ENCODE measurements around the gene SERPINC1.
A peak's percentile ranks its signal among the peaks of the same experiment; 100 is the strongest.
"Not testable (repeated sequence)": the region's sequence is repeated elsewhere in the genome, so short reads cannot be mapped to it uniquely, and the experiment has no call there.

Gene SERPINC1

DNA sequence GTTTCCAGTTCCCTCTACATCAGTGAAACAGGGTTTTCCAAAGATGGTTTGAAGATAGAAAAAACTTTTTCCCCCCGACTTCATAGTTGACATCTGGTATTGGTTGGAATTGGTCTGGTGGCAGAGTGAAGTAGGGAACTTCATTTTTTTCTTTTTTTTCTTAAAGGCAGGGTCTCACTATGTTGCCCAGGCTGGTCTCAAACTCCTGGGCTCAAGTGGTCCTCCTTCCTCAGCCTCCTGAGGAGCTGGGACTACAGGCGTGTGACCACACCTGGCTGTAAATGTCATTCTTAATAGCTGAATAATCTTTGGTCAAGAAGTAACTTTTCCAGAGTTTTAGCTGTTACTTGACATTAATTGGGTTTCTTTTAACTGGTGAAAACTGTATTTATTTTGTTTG lies 27.2 kb downstream of the SERPINC1 start:
- DNase-seq, result no peak

DNA sequence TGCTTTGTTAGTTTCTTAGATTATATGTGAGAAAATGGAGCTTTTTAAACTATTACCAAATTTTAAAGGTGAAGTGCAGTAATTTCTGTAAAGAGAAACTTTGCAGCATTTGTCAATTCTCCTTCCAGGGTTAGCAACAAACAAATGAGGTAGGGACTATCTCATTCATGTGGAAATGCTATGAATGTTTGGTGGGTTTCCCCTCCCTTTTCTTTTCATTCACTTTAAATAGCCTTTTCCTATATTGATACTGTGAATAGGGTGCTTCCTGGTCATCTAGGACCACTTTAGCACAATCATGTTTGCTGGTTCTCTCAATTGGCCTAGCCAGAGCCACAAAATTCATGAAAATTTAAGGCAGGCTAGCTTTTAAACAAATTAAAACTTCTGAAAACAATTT lies 28.4 kb downstream of the SERPINC1 start:
- no peak for DNase-seq

DNA sequence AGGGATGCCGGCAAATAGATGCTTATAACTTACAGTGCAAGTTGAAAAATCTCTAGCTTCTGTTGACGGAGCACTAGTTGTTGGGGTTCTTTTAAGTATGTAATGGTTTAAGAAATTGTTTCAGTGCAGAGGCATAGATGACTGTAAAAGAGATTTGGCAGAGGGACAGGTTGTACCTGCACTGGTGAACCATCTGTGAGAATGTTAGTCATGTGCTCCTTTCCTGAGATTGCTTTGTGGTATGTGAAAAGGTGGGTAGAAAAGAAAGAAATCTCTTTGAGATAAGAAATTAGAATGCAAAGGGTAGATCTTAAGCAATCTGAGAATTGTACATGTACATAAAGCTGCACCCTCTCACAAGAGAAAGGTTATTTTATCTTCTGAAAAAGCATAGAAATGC lies 29.5 kb downstream of the SERPINC1 start:
- DNase-seq, result no peak

DNA sequence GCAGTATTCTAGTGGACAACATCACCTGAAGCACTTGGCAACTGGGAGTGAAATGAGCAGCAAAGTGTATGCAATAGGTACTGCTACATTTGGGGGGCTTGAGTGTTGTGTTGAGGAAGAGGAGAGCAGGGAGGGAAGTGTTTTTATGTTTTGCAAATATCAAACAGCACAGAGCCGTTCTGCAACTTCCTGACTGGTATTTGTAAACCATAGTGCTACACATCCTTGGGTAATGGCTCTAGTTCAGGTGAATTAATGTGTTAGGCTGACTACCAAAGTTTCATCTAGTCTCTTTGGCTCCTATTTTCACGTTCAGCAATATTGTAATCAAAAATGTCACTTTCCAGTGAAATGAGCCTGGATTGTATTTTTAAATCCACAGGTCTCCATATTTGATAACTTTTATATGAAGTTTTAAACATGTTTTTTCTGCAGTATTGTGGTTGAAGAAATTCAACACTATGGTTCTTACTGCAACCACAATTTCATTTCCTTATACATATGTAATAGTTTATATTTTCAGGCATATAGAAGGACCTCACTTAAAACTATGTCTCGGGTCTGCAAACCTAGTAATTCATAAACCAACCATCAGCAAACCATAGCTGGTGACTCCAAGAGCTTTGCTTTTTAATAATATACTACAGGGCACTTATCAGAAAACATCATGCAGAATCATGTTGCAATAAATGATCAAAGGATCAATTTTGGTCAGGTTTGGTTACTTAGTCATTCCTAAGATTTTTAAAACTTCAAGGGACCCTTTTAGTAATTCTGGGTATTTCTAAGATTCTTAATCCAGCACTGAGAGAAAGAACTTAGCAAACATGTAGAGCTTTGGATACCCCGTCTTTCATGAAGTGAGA lies 30.1 kb downstream of the SERPINC1 start:
- DNase-seq, result no peak

DNA sequence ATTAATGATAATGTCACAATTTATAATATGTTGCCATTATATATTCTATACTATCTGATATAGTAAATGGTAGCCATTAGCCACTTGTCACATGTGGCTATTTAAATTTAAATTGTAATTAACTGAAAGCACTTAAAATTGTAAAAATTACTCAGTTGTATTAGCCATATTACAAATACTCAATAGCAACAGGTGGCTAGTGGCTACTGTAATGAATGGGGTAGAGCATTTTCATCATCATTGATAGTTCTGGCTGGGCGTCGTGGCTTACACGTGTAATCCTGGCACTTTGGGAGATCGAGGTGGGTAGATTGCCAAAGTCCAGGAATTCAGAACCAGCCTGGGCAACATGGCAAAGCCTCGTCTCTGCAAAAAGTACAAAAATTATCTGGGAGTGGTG lies 32.4 kb downstream of the SERPINC1 start:
- DNase-seq, result no peak

DNA sequence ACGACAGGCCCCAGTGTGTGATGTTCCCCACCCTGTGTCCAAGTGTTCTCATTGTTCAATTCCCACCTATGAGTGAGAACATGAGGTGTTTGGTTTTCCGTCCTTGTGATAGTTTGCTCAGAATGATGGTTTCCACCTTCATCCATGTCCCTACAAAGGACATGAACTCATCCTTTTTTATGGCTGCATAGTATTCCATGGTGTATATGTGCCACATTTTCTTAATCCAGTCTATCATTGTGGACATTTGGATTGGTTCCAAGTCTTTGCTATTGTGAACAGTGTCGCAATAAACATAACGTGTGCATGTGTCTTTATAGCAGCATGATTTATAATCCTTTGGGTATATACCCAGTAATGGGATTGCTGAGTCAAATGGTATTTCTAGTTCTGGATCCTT lies 36.0 kb downstream of the SERPINC1 start:
- not testable (repeated sequence) for DNase-seq

DNA sequence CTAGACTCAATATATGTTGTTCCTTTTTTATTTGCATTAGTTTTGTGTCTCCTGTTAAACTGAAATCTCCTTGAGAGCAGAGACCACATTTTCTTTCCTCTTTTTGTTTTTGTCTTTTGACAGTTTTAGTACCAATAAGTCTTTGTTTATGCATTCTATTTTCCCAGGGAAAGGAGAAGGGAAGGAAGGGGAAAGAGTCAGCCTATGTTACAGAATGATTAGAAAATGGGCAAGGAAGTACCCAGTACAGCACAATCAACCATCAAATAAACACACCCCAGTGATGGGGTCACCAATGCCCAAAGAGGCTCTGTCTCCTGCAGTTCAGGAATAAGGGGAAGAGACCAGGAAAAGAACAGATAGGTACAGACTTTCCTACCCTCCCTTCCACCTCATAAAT lies 38.9 kb downstream of the SERPINC1 start:
- no peak for DNase-seq

DNA sequence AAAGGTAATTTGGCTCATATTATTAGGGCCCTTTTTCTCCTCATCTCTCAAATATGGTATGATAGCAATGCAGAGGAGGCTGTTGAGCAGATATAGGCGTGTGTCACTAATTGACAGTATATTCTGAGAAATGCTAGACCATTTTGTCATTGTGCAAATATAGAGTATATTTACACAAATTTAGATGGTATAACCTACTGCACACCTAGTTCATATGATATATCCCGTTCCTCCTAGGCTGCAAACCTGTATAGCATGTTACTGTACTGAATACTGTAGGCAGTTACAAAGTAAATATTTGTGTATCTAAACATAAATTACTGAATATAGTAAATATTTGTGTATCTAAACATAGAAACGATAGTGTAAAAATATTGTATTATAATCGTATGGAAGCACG lies 40.4 kb downstream of the SERPINC1 start:
- no peak for DNase-seq

DNA sequence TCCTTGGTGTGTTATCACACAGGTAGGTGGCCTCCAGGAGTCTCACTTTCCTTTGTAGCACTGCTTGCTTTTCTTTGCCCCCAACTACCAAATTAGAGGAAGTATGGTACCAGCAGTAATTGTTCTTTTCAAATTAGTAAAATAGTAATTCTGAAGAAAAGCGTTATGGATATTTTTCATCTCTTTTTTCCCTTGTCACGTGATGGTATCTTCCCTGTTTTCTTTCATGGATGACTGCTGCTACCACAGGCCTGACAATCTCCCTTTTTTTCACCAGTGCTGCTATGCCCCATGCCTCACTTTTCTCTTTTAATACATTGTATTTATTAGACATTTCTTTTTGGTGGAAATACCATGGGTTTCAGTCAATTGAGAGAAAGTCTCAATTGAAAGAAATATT lies 45.6 kb downstream of the SERPINC1 start:
- no peak for DNase-seq

DNA sequence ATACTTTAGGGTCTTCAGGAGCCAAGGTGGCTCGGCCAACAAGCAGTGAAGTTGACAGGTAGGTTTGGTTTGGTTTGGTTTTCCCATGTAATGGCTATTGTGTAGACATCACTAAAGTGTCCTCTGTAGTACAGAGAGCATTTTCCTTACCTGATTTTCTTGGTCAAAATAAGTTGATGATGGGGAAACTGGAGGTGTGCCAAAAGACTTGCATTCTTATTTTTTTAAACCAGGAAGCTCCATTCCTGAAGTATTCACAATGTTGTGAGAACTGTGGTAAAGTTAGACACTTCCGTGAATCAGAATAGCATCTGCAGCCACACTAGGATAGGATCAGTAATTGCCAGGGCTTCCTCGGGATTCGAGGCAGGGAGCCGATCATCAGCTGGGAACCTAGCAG lies 46.0 kb downstream of the SERPINC1 start:
- DNase-seq, result no peak

DNA sequence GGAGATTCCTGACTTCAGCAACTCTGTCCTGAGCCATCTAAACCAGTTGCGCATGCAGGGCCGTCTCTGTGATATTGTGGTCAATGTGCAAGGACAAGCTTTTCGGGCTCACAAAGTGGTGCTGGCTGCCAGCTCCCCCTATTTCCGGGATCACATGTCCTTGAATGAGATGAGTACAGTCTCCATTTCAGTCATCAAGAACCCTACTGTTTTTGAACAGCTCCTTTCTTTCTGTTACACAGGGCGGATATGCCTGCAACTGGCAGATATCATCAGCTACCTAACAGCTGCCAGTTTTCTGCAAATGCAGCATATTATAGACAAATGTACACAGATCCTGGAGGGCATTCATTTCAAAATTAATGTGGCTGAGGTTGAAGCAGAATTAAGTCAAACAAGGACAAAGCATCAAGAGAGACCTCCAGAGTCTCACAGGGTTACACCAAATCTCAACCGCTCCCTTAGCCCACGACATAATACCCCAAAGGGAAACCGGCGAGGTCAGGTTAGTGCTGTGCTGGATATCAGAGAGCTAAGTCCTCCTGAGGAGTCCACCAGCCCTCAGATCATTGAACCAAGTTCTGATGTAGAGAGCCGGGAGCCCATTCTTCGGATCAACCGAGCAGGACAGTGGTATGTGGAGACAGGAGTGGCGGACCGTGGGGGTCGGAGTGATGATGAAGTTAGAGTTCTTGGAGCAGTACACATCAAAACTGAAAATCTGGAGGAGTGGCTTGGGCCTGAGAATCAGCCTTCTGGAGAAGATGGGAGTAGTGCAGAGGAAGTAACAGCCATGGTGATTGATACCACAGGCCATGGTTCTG lies 46.7 kb downstream of the SERPINC1 start:
- peak in 1 of 4 experiments; percentile 24 for DNase-seq

DNA sequence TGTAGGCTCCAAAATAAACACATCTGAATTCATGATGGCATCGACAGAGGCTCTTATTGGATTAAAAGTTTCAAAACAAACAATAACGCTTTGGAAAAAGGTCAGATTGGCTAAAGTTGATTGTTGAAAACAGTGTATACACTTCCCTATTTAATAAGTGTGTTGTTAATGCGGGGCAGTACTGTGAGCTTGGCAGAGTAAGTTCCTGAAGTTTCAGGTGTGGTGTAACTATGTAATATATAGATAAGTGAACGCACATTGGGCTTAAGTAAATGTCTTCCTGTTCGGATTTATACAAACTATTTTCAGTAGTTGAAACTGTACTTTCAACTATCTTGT lies 48.1 kb downstream of the SERPINC1 start:
- peak in 2 of 4 experiments; percentile 9 to 46 for DNase-seq

DNA sequence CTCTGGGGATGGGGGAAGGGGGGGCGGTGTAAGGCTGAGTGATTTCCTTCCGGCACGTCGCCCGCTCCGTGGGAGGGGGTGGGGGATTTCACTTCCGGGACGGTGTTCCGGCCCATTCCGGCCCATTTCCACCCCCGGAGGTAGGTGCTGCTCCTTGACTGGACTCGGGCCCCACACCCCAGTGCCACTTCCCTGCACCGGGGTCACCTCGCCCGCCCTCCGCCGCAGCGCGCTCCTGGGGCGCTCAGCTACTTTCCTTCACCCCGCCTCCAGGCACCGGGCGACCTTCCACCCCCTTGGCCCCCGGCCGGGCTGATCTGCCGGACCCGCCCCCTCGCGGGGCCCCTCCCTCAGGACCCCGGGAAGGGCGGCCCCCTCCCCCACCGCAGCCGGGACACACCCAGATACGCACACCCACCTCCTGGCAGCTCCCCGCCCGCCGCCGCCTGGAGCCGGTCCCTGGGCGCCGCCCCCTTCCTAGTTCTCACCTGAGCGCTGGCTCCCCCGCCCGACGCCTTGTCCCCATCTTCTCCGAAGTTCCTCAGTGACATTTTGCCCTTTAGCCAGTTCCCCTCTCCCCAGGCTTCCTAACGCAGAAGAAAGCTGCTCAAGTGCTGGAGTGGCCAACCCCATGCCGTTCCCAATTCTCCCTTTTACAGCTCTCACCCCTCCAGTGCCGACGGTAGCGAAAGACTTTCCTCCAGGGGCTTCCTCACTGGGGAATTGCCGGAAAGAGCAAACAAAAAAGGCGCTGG lies 48.7 kb downstream of the SERPINC1 start, which contains the start of gene ZBTB37:
ZBTB37 (plus strand) TSS at position 115 of the 755 bp plus-strand sequence. CDS start 1,846 bp downstream, outside the sequence.
- peak; percentile 51 to 88 (median 72) for DNase-seq

DNA sequence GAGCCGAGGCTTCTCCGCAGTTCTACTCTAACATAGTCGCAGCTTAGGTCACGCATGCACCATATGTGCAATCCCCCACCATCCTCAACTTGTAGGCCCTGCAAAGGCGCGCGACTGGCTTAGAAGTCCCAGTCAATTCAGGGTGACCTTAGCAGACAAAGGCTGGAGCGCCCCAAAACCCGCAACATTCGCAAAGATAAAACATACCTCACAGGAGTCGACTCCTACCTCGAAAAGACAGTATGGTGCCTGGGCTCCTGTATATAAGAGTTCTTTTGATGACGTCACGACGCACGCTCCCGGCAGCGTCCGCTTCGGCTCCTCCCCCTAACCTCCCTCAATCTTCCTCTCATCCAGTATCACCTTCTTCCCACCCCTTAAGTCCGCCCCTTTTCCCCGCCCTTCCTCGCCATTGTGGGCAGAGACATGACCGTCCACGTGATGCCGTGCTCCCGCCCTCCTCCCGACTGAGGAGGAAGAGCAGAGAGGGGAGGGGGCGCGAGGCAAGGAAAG lies 49.3 kb downstream of the SERPINC1 start, which contains the start of gene GAS5:
GAS5 (minus strand) TSS at position 237 of the 513 bp plus-strand sequence.
- DNase-seq, result peak; percentile 98 to 99 (median 98)

DNA sequence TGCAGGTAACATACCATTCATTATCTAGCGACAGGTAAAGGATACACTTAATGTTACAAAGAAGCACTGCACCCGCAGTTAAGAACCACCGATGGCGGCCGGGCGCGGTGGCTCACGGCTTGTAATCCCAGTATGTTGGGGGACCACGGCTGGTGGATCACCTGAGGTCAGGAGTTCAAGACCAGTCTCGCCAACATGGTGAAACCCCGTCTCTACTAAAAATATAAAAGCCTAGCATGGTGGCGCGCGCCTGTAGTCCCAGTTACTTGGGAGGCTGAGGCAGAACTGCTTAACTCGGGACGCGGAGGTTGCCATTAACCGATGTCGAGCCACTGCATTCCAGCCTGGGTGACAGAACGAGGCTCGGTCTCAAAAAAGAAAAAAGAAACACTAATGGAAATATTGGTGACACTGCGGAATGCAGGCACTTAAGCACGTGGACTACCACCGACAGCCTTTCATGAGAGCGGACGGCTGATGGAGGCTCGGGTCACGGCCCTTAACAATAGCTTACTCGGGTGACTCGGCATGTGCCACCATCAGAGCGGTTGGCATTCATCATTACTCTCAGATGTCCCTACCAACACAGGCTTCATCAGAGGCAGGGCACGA lies 49.9 kb downstream of the SERPINC1 start:
- DNase-seq, result no peak

DNA sequence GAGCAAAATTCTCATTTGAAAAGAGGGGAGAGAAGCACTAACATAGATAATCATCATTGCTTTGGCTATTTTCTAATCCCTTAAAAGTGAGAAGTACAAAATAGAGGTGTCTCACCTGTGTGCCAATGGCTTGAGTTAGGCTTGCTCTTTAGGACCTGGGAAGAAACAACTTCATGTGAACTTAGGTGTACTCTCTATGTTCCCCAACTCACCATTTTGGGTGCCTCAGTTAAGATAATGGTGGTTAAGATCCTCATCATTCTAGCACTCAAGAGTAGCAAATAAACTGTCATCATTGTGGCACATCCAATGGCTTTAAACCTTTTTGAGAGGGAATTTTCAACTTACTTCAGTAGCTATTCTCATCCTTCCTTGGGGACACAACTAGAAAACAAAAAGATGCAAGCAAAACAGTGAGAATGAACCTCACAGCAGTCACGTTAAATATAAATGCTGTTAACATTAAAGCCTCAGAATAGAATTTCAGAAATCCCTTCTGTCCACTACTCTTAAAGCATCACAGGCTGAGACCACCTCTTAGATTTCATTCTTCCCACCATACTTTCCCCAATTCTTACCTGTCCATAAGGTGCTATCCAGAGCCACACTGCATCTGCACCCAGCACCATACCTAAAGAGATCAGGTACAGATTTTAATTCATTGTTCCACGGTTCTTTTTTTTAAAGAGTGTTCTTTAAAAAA lies 50.6 kb downstream of the SERPINC1 start:
- DNase-seq, result no peak

DNA sequence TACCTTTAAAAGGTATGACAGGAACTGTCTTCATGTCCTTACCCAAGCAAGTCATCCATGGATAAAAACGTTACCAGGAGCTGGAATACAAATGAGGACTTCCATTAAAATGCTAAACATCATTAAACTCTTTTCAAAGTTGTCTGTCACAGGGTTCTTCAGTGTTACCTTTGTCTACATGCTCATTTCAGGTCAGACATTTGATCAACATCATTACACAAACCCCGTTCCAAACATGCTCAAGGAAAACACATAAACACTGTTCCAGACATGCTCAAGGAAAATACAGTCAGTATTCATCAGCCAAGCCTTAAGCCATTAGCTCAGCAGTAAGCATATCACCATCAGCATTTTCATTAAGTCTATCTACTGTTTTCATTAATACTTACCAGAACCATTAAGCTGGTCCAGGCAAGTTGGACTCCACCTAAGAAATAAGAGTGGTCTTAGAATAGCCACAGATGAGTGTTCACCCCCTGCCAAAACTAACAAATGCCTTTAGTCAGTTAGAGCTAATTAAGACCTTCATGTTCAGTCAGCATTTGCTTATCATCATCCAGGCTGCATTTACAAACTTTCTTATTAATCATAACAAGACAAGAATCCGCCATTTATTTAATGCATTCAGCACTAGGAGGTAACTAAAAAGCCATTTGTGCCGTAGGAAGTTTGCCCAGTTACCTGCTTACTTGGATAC lies 51.5 kb downstream of the SERPINC1 start:
- no peak for DNase-seq

DNA sequence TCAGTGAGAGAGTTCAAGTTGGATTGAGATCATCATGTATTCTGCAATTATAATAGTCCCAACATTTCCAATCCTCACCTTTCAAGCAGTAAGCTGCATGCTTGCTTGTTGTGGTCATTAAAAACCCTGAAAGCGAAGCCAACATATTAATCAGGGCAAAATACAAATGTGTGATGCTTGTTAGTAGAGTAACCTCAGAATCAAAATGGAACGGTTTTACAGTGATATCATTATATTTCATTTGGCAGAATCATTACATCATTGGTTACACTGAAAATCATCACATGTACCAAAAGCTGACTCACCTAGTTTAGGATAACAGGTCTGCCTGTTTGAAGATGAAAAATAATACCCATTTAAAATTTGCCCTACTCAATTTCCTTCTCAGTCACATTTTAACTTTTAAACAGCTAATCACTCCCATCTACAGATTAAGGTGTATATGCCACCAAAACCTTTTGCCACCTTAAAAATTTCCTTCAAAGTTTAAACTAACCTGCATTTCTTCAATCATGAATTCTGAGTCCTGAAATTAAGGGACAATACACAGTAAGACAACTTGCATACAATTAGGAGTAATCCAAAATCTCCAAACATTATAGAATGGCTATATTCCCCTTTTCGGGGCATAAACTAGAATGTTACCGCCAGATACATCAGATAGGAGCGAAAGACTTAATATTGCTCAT lies 52.8 kb downstream of the SERPINC1 start:
- DNase-seq, result no peak

DNA sequence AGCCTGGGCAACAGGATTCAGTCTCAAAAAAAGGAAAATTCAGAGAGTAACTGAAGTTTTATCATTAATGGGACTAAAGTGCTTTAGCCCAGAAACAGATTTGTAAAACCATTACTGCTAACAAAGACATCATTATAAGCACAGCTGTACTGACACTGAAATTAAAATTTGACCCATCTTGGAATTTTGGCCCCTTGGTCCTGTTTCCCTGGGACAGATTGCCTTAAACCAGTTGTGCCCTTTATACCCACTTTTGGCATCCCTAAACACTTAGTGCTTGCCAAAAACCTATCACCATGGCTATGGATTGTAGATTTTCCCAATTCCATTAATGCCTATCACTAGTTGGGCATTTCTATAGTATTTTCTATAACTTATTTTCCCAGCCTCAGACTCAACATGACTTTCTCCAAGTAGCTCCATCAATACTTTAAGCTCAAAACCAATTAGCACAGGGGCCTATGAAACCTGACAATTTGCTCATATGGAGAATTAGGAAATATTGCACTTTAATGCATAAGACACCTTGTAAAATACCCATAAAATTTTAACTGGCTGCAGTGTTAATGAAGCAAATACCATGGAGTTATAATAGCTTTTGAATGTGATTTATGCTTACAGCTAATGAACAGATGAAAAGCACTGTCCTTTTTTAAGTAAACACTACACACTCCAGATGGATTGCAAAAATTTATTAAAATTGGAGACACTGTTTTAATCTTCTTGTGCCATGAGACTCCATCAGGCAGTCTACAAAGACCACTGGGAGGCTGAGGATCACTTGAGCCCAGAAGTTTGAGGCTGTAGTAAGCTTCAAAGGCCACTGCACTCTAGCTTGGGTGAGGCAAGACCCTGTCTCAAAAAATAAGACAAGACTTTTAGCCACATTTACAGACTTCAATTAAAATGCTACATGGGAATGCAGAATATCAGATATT lies 53.6 kb downstream of the SERPINC1 start:
- DNase-seq, result no peak
